ENCODE measurements around the gene CTXN1.

CTXN1 gene

DNA sequence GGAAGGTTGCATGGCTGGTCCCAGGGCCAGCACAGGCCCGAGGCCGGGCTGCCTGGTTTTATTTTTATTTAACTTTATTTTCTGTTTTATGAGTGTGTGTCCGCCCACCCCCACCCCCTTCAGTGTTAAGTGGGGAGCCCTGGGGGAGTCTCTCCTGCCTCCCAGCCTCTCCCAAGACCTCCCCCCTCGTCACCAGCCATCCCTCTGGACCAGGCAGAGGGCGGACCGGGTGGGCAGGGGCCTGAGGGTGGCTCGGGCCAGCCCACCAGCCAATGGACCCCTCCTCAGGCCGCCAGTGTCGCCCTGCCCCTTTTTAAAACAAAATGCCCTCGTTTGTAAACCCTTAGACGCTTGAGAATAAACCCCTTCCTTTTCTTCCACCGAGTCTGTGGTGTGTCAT is 11.8 kb downstream of the CTXN1 start:
- DNase-seq (ENCODE audit: low spot score), result no peak

DNA sequence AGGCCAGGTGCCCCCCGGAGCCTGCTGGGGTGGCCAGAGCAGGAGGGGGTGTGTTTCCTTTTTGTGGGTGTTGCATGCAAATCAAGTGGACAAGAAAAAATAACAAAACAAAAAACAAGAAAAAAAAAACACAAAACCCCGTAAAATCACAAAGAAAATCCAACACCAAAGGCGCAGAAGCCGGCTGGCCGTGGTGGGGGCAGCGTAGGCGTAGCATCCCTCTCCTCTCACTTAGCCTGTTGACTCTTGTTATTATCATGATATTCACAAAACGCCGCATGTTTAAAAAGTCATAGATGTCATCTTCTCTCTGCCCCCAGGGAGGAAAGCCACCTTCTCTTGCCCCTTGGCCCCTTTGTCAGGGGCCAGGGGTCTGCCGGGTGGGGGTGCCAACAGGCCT is 12.3 kb downstream of the CTXN1 start:
- DNase-seq (ENCODE audit: low spot score), result no peak

DNA sequence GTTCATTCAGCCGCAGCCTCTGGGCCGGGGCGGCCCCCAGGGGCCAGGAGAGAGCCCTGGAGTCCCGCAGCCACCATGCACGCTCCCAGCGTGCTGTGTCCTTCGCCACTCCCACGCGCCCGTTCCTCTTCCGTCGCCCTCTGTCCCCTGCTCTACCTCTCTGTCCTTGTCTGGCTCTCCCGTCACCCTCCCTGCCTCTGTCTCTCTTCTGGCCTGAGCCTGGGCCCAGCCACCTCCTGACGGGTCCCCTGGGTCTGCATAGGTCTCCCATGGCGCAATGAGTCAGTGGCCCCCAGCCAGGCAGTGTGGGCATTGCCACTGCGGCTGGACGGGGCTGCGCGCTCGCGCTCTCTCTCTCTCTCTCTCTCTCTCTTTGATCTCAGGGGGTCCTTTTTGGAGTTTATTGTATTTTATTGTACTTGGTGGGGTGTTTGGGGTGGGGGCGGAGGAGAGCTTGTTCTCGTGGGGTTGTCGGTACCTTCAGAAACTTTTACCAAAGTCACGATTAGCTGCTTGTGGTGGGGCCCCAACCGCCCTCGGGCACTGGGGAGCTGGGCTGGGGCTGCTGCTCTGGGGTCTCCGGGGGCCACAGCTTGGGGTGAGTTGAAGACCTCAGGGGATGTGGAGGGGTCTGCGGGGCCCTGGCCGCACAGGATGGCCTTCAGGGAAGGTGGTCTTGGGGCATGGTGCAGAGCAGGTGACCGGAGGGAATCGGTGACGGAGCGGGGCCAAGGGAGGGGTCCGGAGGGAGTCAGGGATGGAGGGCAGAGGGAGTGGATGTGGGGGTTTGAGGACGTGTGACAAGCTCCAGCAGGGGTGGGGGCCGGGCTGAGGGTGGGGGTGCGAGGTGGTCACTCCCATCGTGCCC is 13.0 kb downstream of the CTXN1 start:
- no peak for DNase-seq (ENCODE audit: low spot score)

DNA sequence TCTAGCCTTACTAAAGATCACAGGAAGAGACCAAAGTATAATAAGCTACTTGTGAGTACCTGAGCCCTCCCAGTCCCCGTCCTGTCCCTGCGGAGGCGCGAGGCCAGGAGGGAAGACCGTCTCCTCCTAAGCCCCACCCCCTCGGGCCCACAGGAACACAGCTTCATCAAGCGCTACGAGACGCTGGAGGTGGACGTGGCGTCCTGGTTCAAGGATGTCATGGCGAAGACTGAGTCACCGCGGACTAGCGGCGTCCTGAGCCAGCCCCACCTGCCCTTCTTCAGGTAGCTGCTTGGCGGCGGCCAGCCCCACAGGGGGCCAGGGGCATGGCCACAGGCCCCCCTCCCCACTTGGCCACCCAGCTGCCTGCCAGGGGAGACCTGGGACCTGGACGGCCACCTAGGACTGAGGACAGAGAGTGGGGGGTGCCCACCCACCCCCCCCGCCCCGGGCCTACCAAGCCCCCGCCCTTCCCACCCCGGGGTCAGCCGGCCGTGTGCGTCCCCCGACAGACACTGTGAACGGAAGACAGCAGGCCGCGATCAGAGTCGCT is 13.7 kb downstream of the CTXN1 start:
- DNase-seq (ENCODE audit: low spot score), result no peak

DNA sequence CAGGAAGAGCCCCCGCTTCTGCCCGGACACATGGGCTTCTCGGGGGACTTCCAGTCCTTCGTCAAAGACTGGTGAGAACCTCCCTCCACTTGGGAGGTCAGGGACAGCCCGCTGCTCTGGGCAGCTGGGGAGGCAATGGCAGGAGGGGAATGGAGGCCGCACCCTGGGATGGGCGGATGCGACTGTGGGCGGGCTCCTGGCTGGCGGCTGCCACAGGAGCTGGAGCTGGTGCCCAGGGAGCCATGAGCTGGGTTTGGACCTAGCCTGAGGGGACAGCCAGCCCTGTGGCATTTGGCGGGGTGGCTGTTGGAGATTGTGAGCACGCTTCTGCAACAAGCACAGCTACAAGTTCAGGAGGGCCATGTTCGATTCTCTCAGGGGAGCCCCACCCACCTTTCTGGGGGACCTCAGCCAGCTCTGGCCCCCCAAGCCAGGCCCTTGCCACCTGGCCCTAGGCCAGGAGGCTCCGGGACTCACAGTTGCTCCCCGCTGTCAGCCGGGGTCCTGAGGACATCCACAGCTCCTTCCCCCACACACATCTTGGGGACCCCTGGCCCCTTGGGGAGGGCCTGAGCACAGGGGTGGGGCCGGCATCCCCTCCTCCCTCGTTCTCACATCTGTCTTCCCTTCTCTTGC is 14.3 kb downstream of the CTXN1 start:
- no peak for DNase-seq (ENCODE audit: low spot score)

DNA sequence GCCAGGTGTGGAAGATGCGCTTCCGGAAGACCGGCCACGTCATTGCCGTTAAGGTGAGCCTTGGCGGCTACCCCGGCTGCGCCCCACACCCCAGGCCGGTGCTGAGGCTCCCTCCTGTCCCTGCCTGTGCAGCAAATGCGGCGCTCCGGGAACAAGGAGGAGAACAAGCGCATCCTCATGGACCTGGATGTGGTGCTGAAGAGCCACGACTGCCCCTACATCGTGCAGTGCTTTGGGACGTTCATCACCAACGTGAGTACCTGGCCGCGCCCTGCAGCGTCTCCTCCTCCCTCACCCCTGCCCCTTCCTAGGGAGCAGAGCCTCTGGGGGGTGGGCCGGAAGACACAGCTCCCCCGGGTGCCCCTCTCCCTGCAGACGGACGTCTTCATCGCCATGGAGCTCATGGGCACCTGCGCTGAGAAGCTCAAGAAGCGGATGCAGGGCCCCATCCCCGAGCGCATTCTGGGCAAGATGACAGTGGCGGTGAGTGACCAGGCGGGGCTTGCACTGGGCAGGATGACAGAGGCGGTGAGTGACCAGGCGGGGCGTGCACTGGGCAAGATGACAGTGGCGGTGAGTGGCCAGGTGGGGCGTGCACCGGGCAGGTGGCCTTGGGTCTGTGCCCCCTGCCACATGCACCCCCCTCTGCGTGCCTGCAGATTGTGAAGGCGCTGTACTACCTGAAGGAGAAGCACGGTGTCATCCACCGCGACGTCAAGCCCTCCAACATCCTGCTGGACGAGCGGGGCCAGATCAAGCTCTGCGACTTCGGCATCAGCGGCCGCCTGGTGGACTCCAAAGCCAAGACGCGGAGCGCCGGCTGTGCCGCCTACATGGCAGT is 15.4 kb downstream of the CTXN1 start:
- no peak for DNase-seq (ENCODE audit: low spot score)

DNA sequence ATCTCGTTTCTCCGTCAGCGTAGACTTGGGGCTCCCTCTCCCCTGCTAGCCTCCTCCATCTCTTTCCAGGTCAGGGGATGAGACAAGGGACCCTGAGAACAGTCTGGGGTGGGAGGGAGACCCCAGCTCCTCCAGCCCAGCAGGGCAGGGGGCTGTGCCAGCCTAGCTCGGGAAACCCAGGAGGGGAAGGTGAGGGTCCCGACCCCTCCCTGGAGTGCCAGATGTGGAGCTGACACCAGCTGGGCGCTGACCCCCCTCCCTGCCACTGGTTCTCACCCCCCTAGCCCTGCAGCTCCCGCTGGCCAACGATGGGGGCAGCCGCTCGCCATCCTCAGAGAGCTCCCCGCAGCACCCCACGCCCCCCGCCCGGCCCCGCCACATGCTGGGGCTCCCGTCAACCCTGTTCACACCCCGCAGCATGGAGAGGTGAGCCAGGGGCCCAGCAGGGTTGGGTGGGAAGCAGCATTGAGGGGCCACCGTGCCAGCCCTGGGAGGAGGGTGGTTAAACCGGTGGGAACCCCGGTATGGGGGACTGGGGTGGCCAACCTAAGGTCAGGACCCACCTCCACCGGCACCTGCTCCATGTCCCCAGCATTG is 16.4 kb downstream of the CTXN1 start:
- no peak for DNase-seq (ENCODE audit: low spot score)

DNA sequence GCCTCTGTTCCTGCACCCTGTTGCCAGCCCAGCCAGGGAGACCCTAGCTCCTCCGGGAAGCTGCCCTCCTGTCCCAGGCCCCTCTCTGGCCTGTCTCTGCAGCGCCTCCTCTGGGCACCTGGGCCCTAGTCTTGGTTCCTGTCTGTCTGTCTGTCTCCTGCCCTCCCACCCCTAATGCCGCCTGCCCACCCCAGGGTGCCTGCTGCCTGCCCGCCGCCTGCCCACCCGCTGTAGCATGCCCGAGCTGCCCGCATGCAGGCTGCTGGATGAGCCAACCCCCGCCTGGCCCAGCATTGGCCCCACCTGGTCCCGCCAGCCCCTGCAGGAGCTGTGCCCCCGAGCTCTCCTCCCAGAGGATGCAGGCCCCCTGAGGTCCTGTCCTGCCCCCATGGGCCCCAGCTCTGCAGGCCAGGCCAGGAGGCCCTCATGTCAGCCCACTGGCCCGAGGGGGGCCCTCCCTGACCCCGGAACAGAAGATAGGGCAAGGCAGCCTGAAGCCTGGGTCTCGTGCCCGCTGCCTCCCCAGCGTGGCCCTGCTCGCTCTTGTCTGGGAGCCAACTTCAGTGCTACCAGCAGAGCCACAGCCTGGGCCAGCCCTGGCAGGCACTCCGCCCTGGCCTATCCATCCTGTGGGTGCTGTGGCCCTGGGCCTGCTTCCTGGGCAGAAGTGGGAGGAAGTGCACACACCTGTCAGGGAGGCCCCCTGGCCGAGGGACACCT is 17.0 kb downstream of the CTXN1 start:
- DNase-seq (ENCODE audit: low spot score), result no peak

DNA sequence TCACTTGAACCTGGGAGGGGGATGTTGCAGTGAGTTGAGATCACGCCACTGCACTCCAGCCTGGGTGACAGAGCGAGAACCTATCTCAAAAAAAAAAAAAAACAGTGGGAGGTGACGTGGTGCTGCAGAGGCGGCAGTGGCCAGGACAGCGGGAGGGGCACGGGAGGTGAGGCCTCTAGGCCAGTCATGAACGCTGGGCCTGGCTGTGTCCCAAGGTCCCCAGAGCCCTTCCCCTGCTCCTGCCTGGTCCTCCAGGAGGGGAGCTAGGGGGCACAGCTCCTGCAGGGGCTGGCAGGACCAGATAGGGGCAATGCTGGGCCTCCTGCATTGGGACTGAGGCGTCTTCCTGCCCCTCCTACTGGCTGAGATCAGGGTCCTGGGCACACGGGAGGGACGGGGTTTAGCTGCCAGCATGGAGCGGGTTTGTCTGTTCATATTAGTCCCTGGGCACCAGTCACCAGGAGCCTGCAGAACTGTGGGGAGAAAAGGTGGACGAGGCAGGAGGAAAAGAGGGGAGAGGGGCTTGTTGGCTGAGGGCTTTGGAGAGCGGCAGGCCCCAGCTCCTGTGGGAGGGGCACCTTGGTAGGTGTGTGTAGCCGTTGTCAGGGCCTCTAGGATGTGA is 17.7 kb downstream of the CTXN1 start:
- peak; percentile 60 for DNase-seq (ENCODE audit: low spot score)

DNA sequence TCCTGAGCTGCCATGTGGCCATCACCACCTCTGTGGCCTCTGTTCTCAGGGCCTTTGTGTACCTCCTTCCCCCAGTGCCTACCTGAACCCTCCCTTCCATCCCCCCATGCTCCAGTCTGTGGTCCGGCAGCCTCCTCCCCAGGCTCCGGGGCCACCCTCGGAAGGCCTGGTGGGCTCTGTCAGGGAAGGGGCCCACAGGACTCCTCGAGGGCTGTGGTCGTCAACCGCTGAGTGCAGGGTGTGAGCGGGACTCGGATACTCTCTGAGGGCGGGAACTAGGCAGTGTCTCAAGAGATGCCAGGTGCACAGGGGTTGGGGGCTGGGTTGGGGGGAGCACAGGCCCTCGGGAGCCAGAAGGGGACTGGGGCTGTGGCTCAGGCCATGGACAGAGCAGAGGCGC is 18.4 kb downstream of the CTXN1 start:
- no peak for DNase-seq (ENCODE audit: low spot score)

DNA sequence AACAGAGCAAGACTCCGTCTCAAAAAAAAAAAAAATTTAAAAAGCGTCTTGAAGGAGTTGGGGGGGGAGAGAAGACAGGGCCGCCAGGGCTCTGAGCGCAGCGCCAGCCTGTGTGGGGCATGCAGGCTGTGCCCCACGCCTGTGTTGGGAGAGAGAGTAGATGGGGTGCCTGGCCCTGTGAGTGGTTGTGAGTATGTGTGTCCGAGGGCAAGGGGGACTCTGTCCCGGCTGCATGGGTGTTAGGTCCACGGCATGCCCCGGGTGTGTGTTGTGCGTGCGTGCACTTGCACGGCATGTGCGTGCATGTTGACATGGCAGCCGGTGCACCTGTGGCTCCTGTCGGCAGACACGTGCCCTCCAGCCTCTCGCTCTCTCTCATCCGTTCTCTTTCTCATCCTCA is 18.8 kb downstream of the CTXN1 start:
- no peak for DNase-seq (ENCODE audit: low spot score)

DNA sequence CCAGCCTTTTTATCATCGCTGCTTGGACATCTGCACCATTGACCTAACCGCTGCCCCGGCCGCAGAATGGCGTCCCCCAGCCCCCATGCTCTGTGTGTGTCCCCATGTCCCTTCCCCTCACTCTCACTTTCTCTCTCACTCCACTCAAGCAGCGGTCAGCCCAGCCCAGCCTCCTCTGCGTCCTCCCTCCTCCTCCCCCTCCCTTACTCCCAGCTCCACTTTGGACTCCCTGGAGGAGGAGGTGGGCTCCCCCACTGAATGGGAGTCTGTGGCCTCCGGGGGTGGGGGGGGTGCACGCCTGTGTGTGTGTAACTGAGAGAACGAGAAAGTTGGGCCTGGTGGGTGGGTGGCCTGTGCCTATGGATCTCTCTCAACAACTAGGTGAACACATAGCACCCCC is 20.1 kb downstream of the CTXN1 start:
- no peak for DNase-seq (ENCODE audit: low spot score)

DNA sequence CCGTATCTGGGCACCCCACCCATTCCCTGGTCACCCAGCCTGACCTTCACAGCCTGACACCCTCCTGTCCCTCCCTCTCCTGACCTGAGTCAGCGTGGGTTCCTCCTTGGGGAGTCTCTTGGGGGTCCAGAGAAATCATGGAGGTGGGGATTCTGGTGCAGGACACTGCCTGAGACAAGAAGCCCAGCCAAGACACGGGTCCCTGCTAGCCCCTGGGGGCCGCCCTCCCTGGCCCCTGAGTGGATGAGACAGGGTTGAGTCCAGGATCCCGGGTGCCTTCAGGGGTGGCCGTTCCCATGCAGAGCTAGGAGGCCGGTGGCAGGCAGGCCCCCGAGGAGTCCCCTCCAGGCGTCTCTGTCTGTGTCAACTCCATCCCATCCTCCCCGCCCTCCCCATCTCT is 20.7 kb downstream of the CTXN1 start:
- DNase-seq (ENCODE audit: low spot score), result no peak

DNA sequence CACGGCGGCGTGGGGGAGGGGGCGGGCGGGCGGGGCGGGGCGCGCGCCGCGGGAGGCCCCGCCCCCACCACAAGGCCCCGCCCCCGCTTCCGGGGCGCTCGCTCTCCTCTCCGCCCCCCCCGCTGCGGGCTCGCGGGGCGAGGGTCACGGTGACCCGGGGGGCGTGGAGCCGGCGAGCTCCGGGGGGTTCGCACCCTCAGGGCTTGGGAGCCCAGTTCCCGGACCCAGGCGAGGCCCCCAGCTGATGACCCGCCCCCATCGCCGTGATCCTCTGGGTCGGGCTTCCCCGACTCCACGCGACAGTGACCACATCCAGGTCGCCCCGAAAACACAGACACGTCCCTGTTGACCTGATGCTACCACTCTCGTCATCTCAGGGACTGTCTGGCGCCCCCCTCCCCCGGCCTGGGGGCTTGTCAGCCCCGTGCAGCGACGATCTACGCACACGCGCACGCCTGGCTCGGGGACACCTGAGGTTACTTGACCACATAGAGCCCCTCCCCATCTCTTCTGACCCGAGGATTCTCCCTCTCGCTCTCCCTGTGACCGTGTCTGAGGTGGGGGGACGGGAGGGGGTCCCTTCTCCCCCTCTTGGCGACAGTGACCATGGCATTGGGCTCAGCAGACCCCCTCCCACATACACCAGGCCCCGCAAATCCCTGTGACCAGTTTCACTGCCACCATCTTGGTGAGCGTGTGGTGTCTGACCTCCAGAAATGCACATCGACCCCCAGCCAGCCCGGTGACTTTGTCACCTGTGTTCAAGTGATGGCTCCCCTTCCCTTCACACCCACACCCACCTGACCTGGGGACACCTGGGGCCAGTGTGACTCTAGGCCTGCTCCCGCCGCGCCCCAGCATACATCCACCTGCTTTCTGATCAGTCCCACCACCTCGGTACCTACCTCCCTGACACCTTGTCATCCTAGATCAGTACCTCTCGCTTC is 21.6 kb downstream of the CTXN1 start:
- DNase-seq (ENCODE audit: low spot score), result no peak

DNA sequence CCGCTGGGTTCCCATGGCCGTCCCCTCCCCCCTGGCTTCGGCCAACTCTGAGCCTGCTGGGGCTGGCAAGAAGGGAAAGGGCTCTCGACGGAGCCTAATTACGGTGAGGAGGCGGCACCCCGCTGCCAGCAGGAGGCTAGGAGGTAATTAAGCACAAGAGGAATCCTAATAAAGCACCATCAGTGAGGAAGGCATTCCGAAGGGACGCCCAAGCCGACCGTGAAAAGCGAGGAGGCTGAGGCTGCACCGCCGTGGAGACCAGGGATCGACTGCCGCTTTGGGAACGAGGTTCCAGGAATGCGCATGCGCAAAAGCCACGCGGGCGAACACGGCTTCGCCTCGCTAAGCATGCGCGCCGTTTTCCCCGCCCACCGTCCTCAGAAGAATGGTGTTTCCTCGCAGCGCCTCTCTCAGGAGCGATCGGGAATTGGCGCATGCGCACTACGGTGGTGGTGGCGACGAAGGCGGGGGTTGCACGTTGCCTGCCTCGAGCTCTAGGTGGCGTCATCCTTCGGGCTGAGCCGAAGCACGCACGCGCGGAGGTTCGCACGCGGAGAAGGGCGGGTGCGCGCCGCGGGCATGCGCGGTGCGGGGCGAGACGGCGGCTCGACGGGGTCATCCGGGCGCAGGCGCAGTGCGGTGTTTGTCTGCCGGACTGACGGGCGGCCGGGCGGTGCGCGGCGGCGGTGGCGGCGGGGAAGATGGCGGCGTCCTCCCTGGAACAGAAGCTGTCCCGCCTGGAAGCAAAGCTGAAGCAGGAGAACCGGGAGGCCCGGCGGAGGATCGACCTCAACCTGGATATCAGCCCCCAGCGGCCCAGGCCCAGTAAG is 22.5 kb downstream of the CTXN1 start, which contains the start of gene MAP2K7:
Gene MAP2K7, plus strand, starts transcription at position 634 of the 830 bp plus-strand sequence. Its CDS starts 68 bp downstream, at position 702.
- DNase-seq (ENCODE audit: low spot score), result peak; percentile 100

DNA sequence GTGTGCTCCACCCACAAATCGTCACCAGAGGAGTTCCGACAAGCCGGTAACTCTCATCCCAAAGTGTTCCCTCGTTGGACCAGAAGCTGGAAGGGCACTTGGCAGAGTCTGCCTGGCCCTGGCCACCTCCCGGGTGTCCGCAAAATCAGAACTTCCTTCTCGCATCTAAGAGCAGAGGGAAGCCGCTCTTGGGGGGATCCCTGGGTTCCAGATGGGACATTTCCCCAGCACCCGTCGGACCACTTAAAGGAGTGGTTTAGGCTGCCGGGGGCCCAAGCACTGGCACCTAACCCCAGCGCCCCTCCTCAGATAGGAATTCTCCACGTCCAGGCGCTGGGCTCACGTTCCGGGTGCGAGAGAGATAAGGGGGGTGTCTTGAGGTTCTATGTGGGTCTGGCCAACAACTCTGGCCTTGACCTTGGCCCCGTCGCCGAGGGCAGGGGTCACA is 23.1 kb downstream of the CTXN1 start:
- DNase-seq (ENCODE audit: low spot score), result no peak

DNA sequence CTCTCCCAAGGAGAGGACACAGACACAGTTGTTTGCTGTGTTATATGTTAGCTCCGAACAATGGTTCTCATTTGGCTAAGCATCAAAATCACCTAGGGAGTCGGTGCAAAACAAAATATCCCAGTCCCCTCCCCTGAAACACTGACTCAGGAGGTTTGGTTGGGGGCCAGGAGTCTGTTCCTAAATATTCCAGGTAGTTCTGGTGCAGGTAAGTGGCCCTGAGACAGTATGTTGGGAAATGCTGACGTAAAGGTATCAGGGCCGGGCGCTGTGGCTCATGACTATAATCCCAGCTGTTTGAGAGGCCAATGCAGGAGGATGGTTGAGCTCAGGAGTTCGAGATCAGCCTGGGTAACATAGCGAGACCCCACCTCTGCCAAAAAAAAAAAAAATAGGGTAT is 24.6 kb downstream of the CTXN1 start:
- no peak for DNase-seq (ENCODE audit: low spot score)

DNA sequence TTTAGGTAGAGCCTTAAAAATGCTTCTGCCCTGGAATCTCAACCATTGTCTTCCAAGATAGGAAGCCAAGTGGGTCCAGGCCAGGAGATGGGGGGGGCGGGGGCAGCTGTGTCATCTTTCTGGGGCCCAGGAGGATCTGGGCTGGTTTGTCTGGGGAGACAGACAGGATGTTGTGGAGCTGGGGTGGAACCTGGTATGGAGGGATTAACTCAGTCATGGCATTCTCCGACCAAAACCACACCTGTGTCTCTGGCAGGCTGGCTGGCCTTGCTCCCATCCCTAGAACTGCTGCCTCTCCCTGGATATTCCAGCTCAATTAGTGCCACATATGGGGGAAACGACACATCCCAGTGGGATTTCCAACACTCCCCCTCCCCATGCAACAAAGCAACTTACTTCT is 25.0 kb downstream of the CTXN1 start:
- DNase-seq (ENCODE audit: low spot score), result no peak

DNA sequence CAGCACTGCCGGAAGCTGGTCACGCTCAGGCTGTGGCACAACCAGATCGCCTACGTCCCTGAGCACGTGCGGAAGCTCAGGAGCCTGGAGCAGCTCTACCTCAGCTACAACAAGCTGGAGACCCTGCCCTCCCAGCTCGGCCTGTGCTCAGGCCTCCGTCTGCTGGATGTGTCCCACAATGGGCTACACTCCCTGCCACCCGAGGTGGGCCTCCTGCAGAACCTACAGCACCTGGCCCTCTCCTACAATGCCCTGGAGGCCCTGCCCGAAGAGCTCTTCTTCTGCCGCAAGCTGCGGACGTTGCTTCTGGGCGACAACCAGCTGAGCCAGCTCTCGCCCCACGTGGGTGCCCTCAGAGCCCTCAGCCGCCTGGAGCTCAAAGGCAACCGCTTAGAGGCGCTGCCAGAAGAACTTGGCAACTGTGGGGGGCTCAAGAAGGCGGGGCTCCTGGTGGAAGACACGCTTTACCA is 25.5 kb downstream of the CTXN1 start:
- DNase-seq (ENCODE audit: low spot score), result no peak

All from hematopoietic multipotent progenitor cell treated with erythropoietin and hydrocortisone succinate and interleukin-3 and kit ligand, for 17 days (in vitro differentiated cells).